Measurements from ENCODE around the gene TACC2.

TACC2 gene

DNA sequence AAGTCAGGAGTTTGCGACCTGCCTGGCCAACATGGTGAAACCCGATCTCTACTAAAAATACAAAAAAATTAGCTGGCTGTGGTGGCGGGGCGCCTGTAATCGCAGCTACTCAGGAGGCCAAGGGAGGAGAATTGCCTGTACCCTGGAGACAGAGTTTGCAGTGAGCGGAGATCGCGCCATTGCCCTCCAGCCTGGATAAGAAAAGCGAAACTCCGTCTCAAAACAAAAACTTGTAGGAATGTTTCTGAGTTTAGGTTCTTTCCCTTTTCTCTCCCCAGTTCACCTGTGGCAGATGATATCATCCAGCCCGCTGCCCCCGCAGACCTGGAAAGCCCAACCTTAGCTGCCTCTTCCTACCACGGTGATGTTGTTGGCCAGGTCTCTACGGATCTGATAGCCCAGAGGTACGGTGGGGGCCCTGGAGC, 143.4 kb downstream of the TACC2 start:
- no peak overlapping the region for H3K4me3 ChIP-seq (ENCODE audit: low read length)
- no peak for DNase-seq (ENCODE audit: low read depth)
- TF ChIP-seq, protein P1, sequence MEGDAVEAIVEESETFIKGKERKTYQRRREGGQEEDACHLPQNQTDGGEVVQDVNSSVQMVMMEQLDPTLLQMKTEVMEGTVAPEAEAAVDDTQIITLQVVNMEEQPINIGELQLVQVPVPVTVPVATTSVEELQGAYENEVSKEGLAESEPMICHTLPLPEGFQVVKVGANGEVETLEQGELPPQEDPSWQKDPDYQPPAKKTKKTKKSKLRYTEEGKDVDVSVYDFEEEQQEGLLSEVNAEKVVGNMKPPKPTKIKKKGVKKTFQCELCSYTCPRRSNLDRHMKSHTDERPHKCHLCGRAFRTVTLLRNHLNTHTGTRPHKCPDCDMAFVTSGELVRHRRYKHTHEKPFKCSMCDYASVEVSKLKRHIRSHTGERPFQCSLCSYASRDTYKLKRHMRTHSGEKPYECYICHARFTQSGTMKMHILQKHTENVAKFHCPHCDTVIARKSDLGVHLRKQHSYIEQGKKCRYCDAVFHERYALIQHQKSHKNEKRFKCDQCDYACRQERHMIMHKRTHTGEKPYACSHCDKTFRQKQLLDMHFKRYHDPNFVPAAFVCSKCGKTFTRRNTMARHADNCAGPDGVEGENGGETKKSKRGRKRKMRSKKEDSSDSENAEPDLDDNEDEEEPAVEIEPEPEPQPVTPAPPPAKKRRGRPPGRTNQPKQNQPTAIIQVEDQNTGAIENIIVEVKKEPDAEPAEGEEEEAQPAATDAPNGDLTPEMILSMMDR (conservative IDR thresholded peaks at IDR 0.05; ENCODE audit: low read depth, low read length) = no peak

DNA sequence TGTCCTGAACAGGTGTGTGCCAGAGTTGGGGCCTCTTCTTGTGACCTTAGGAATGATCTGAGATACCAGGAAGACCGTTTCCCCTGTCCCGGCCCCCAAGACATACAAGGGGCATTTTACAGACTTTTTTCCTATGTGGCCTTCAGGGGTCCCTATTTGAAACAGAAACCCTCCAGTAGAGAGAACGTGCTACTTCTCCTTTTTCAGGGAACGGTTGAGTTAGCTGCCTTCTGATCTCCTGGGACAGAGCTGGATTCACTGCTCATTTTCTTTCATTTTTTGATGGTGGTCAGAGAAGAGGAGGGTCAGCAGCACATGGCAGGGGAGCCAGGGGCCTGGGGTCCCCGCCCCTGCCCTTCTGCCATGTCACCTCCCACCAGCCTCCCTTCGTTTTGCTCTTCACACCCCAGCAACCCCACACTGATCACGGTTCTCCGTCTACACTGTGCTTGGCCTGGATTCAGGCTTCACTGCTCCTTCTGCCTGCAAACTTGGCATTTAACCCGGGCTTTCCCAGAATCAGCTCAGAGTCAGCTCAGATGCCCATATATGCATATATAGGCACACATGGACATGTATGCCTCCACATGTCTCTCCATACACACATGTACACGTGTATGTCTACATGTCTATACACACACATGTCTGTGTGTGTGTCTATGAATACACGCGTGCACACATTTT, 144.1 kb downstream of the TACC2 start:
- H3K4me3 ChIP-seq (ENCODE audit: low read length) = no peak overlapping the region
- no peak for DNase-seq (ENCODE audit: low read depth)
- TF ChIP-seq, protein P1 (conservative IDR thresholded peaks at IDR 0.05; ENCODE audit: low read depth, low read length) = no peak

DNA sequence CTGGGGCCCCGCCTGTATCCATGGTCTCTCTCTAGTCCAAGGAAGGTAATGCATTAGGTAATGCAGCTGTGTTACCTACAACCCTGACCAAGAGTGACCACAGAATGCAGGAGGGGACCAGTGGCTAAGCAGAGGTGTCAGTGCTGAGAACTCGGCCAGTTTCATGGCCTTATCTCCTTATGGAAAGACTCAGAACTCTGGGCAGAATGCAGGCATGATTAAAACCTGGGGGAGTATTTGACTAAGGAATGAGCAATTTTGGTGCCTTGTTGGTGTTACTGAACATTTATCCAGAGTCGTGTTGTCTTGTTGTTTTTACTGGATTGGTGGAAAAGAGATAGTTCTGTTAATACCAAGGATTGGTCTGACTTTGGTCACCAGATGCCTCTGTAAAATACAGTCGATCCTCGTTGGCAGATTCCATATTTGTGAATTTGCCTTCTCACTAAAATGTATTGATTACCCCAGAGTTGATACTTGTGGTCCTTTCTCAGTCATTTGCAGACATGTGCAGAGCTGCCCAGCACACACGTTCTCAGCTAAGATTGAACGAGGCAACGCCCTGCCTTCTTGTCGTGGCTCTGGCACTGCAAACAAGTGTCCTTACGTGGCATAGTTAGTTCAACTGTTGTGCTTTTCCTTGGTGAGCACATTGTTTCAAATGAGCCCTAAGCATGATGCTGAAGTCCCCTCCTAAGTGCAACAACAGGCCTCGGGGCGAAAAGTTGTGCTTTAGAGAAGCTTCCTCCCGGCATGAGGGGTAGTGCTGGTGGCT, 146.5 kb downstream of the TACC2 start:
- no peak overlapping the region for H3K4me3 ChIP-seq (ENCODE audit: low read length)
- DNase-seq (ENCODE audit: low read depth) = no peak
- TF ChIP-seq, protein P1 (conservative IDR thresholded peaks at IDR 0.05; ENCODE audit: low read depth, low read length) = no peak

DNA sequence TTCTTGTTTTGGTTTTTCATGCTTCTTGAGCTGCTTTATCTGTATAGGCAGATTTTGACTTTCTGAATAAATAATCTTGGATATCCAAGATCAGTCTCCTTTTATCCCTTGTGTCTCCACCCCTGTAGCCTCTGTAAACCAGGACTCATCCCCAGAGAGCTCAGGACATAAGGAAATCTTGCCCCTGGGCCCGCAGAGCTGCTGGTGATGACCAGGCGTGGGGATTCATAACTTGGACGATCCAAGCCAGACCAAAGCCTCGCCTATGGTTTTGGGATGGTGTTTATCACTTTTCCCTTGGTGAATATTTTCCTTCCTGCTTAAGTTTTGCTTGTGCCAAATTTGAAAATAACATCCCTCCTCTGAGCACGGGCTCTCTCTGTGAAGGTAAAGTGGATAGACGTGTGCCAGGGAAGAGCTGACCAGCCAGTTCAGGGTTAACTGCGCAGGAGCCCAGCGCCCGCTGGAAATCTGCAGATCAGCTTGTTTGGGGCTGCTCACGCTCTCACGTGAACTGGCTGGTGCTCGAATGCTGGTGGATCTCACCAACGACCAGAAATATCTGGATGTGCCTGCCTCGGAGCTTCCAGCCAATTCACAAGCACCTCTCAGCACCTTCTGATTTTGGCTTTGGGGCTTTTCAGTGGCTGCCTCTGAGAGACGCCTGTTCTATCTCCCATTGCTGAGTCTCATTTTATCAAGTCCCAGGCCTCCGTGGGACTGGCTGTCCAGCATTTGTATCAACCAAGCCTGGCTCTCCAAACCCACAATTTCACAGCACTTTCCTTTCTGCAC, 150.1 kb downstream of the TACC2 start:
- DNase-seq (ENCODE audit: low read depth) = no peak
- TF ChIP-seq, protein P1 (conservative IDR thresholded peaks at IDR 0.05; ENCODE audit: low read depth, low read length) = no peak
- H3K4me3 ChIP-seq (ENCODE audit: low read length) = no peak overlapping the region

DNA sequence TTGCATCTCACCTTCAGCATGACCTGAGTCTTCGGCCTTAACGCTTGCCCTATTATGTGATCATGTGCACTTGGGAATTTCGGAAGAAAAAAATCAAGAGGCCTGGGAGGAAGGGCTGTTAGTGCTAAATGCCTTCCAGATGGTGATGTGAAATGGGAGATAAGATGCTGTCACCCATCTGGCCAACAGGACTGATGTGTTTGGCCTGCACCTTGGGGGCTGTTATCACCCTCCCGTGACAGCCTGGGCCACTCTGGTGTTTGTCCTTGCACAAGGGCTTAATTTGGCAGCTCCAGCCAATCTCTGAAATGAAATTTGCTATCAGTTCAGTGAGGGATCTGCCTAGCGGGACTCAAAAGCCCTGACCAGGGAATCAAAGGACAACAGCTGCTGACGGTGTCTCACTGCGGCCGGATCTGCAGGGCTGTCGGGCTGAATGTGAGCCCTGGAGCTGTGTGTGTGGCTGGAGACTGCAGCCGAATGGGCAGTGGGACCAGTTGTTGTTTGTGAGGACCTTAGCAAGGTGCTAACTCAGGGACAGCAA, 150.7 kb downstream of the TACC2 start:
- no peak overlapping the region for H3K4me3 ChIP-seq (ENCODE audit: low read length)
- DNase-seq (ENCODE audit: low read depth) = no peak
- TF ChIP-seq, protein P1 (conservative IDR thresholded peaks at IDR 0.05; ENCODE audit: low read depth, low read length) = no peak

DNA sequence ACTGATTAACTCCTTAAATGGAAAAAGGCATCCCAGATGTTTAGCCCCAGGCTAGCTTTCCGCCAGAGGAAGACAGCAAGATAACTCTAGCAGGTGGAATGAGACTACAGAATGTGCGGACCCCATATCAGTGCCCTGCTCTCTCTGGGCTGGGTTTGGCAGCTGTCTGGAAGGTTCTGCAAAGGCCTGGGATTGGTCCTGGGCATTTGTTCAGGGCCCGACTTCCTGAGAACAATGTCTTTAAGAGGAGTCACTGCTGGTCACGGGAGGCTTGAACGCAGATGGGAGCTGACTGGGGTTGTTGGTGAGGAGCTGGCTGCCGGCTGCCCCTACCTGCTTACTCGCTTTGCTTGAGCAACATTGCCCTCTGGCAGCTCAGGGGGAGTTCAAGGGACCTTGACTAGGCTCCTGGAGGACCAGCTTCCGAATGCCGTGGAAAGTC, 151.5 kb downstream of the TACC2 start:
- TF ChIP-seq, protein P1 (conservative IDR thresholded peaks at IDR 0.05; ENCODE audit: low read depth, low read length) = no peak
- DNase-seq (ENCODE audit: low read depth) = no peak
- H3K4me3 ChIP-seq (ENCODE audit: low read length) = no peak overlapping the region

Data from retinal pigment epithelial cell (primary cell).